GM19324 (cell line): ENCODE measurements around the gene ZNF521.

ENCODE experiments used
- ATAC-seq: cut with Tn5 transposase; IDR thresholded peaks from one replicate; pipeline ENCODE4 v1.9.1; 2021; ENCODE audit warnings: mild to moderate bottlenecking, moderate library complexity; ENCODE audit not compliant: unreplicated experiment, low FRiP score

The ZNF521 gene

GRCh38 chr18:25093141-25093540 lies 258.8 kb downstream of the ZNF521 start:
- ATAC-seq = no peak

- no peak for ATAC-seq
Measured at GRCh38 chr18:25089470-25089869, 262.5 kb downstream of the ZNF521 start.

GRCh38 chr18:25086876-25087275 lies 265.1 kb downstream of the ZNF521 start:
- no peak for ATAC-seq

- no peak for ATAC-seq
Measured at GRCh38 chr18:25081001-25081400, 271.0 kb downstream of the ZNF521 start.

GRCh38 chr18:25080211-25080610 lies 271.8 kb downstream of the ZNF521 start:
- ATAC-seq = no peak

GRCh38 chr18:25077944-25078723 lies 273.8 kb downstream of the ZNF521 start:
- no peak for ATAC-seq

- ATAC-seq = no peak
Measured at GRCh38 chr18:25077038-25077943, 274.7 kb downstream of the ZNF521 start.

- no peak for ATAC-seq
Measured at GRCh38 chr18:25075783-25076182, 276.2 kb downstream of the ZNF521 start.

GRCh38 chr18:25075331-25075730 lies 276.6 kb downstream of the ZNF521 start:
- no peak for ATAC-seq

GRCh38 chr18:25074925-25075324 lies 277.0 kb downstream of the ZNF521 start:
- ATAC-seq = no peak

- ATAC-seq = no peak
Measured at GRCh38 chr18:25072205-25072604, 279.8 kb downstream of the ZNF521 start.

- no peak for ATAC-seq
Measured at GRCh38 chr18:25067275-25068025, 284.5 kb downstream of the ZNF521 start.

- no peak for ATAC-seq
Measured at GRCh38 chr18:25066516-25066915, 285.4 kb downstream of the ZNF521 start.

- no peak for ATAC-seq
Measured at GRCh38 chr18:25062720-25063119, 289.2 kb downstream of the ZNF521 start.

- no peak for ATAC-seq
Measured at GRCh38 chr18:25061395-25061794, 290.6 kb downstream of the ZNF521 start.

- no peak for ATAC-seq
Measured at GRCh38 chr18:25058521-25058920, 293.4 kb downstream of the ZNF521 start.

- ATAC-seq = no peak
Measured at GRCh38 chr18:25057491-25058050, 294.4 kb downstream of the ZNF521 start.

- ATAC-seq = no peak
Measured at GRCh38 chr18:25056429-25056828, 295.5 kb downstream of the ZNF521 start.

GRCh38 chr18:25055076-25055475 lies 296.9 kb downstream of the ZNF521 start:
- no peak for ATAC-seq

GRCh38 chr18:25053466-25053865 lies 298.5 kb downstream of the ZNF521 start:
- no peak for ATAC-seq
